ENCODE measurements around the gene ARFGAP1.
"Not testable (repeated sequence)": the region's sequence is repeated elsewhere in the genome, so short reads cannot be mapped to it uniquely, and the experiment has no call there.

The ARFGAP1 gene

GRCh38 chr20:63330940-63331339 lies 58.3 kb downstream of the ARFGAP1 start:
- Histone ChIP-seq H3K4me1 (ENCODE audit: control insufficient read depth, insufficient read depth, low read length, unreplicated experiment) (no peaks in the 10 kb centered on the region), H3K36me3 (ENCODE audit: insufficient read depth, low read length) (no peaks in the 10 kb centered on the region), H2AFZ (ENCODE audit: low read length, unreplicated experiment) (no peak overlapping the region), H3K79me2 (ENCODE audit: control insufficient read depth, insufficient read depth, low read length, unreplicated experiment) (no peaks in the 10 kb centered on the region), H3K4me3 (ENCODE audit: low read depth, low read length) (no peak overlapping the region), H3K27ac (ENCODE audit: low read depth, low read length) (no peak overlapping the region), H3K27me3 (ENCODE audit: insufficient read depth, low read length) (no peaks in the 10 kb centered on the region)

- Histone ChIP-seq H3K36me3 (ENCODE audit: insufficient read depth, low read length) (no peaks in the 10 kb centered on the region), H2AFZ (ENCODE audit: low read length, unreplicated experiment) (no peak overlapping the region), H3K4me1 (ENCODE audit: control insufficient read depth, insufficient read depth, low read length, unreplicated experiment) (no peaks in the 10 kb centered on the region), H3K27ac (ENCODE audit: low read depth, low read length) (no peak overlapping the region), H3K79me2 (ENCODE audit: control insufficient read depth, insufficient read depth, low read length, unreplicated experiment) (no peaks in the 10 kb centered on the region), H3K27me3 (ENCODE audit: insufficient read depth, low read length) (no peaks in the 10 kb centered on the region), H3K4me3 (ENCODE audit: low read depth, low read length) (no peak overlapping the region)
These were observed 59.3 kb downstream of the ARFGAP1 start for GRCh38 chr20:63331741-63332400.

DNA sequence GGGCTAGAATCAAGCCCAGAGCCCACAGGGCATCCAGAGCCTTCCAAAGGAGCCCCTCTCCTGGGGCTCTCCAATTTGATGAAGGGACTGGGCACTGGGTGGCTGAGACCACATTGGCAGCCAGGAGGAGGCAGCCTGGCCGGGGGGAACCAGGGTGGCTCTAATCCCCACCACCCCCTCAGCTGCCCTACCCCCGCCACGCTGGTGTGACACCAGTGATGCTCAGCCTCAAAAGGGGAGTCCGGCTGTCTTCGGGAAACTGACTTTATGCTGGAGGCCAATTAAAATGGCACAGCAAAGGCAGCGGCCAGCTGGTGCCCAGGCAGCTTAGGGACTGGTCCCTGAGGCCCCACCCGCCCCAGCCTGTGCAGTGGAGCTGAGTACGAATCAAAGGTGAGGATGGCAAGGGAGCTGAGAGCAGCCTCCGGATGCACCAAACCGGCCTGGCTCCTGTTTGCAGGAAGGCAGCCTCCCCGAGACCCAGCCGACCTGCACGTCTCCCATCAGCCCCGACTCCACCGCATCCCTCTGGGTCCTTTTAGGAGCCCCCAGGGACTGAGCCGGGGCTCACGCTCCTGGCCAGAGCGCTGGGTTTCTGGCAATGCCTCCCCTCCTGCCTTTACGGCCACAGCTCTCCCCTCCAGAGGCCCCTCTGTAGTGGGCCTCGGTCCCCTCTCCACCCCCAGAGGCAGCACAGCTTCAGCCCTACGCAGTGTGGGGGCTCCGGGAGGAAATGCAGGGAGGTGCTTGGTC lies 60.1 kb downstream of the ARFGAP1 start:
- Histone ChIP-seq H3K36me3 (ENCODE audit: insufficient read depth, low read length) (no peaks in the 10 kb centered on the region), H3K79me2 (ENCODE audit: control insufficient read depth, insufficient read depth, low read length, unreplicated experiment) (no peaks in the 10 kb centered on the region), H3K4me3 (ENCODE audit: low read depth, low read length) (no peak overlapping the region), H3K27ac (ENCODE audit: low read depth, low read length) (no peak overlapping the region), H3K27me3 (ENCODE audit: insufficient read depth, low read length) (0 out of 2 replicates have a peak, but pooled peaks cover 1% of the 10 kb centered on the region), H3K4me1 (ENCODE audit: control insufficient read depth, insufficient read depth, low read length, unreplicated experiment) (no peaks in the 10 kb centered on the region), H2AFZ (ENCODE audit: low read length, unreplicated experiment) (no peak overlapping the region)

DNA sequence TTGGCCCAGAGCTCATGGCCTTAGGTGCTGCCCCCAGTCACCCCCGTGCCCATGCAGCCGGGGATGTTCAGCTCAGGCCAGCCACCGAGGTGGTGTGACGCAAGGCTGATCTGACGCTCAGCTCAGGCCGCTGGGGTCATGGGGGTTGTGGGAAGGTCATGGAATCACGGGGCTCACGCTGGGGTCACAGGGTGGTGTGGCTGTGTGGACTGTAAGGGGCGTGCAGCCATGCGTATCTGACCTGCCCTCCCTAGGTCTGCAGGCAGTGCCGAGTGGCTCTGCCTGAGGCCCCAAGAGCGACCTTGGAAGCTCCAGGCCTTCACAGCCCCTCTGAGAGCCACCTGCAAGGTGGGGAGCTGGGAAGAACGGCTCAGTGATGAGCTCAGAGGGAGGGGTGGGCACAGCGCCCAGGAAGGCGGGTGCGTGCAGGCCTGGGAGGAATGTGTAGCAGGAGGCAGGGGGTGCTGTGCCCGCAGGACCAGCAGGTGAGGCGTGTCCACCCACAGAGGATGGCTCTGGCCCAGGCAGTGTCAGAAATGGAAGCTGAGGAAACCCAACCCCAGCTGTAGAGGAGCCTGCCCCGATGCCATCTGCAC lies 60.7 kb downstream of the ARFGAP1 start:
- no peak overlapping the region for H3K27ac ChIP-seq (ENCODE audit: low read depth, low read length)
- H3K4me3 ChIP-seq (ENCODE audit: low read depth, low read length), result no peak overlapping the region
- no peaks in the 10 kb centered on the region for H3K36me3 ChIP-seq (ENCODE audit: insufficient read depth, low read length)
- H3K79me2 ChIP-seq (ENCODE audit: control insufficient read depth, insufficient read depth, low read length, unreplicated experiment), result no peaks in the 10 kb centered on the region
- no peaks in the 10 kb centered on the region for H3K4me1 ChIP-seq (ENCODE audit: control insufficient read depth, insufficient read depth, low read length, unreplicated experiment)
- no peak overlapping the region for H2AFZ ChIP-seq (ENCODE audit: low read length, unreplicated experiment)
- H3K27me3 ChIP-seq (ENCODE audit: insufficient read depth, low read length), result peaks cover 8% of the 10 kb centered on the region; the same call in 1 of the 2 replicates

DNA sequence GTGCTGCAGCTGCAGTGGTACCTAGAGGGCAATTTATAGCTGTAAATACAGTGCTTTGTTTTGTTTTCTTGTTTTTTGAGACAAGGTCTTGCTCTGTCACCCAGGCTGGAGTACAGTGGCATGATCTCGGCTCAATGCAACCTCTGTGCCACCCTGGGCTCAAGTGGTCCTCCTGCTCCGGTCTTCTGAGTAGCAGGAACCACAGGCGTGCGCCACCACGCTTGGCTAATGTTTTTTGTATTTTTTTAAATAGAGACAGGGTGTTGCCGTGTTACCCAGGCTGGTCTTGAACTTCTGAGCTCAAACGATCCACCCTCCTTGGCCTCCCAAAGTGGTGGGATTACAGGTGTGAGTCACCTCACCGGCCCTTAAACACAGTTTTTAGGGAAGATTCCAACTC lies 61.7 kb downstream of the ARFGAP1 start:
- H2AFZ ChIP-seq (ENCODE audit: low read length, unreplicated experiment), result no peak overlapping the region
- no peaks in the 10 kb centered on the region for H3K4me1 ChIP-seq (ENCODE audit: control insufficient read depth, insufficient read depth, low read length, unreplicated experiment)
- H3K4me3 ChIP-seq (ENCODE audit: low read depth, low read length), result no peak overlapping the region
- H3K79me2 ChIP-seq (ENCODE audit: control insufficient read depth, insufficient read depth, low read length, unreplicated experiment), result no peaks in the 10 kb centered on the region
- H3K27me3 ChIP-seq (ENCODE audit: insufficient read depth, low read length), result peaks cover 11% of the 10 kb centered on the region; the same call in 1 of the 2 replicates
- H3K27ac ChIP-seq (ENCODE audit: low read depth, low read length), result no peak overlapping the region
- no peaks in the 10 kb centered on the region for H3K36me3 ChIP-seq (ENCODE audit: insufficient read depth, low read length)

- peaks cover 11% of the 10 kb centered on the region; the same call in 1 of the 2 replicates for H3K27me3 ChIP-seq (ENCODE audit: insufficient read depth, low read length)
These were observed 62.4 kb downstream of the ARFGAP1 start for GRCh38 chr20:63335060-63335459.

DNA sequence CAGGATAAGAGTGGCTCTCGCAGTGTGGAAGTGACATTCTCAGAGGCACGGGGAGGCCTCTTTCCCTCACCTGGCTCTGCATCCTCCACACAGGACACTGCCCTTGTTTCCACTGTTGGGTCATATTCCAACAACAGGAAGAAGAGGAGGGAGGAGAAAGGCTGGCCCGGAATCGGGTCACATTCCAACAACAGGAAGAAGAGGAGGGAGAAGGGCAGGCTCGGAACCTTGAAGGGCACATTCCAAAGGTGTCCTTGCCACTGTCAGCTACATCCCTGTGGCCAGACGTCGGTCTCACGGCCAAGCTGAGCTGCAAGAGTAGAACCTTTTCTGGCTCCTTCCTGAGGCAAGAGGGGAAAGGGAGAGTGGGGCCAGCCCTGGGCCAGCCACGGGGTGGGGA lies 63.1 kb downstream of the ARFGAP1 start:
- Histone ChIP-seq H3K4me3 (ENCODE audit: low read depth, low read length) (no peak overlapping the region), H3K27me3 (ENCODE audit: insufficient read depth, low read length) (peaks cover 11% of the 10 kb centered on the region; the same call in 1 of the 2 replicates), H2AFZ (ENCODE audit: low read length, unreplicated experiment) (no peak overlapping the region), H3K27ac (ENCODE audit: low read depth, low read length) (no peak overlapping the region), H3K36me3 (ENCODE audit: insufficient read depth, low read length) (no peaks in the 10 kb centered on the region), H3K79me2 (ENCODE audit: control insufficient read depth, insufficient read depth, low read length, unreplicated experiment) (no peaks in the 10 kb centered on the region), H3K4me1 (ENCODE audit: control insufficient read depth, insufficient read depth, low read length, unreplicated experiment) (no peaks in the 10 kb centered on the region)

More at GRCh38 chr20:63335060-63335459, 62.4 kb downstream of the ARFGAP1 start:
- not testable (repeated sequence) for H2AFZ ChIP-seq (ENCODE audit: low read length, unreplicated experiment); H3K27ac ChIP-seq (ENCODE audit: low read depth, low read length); H3K79me2 ChIP-seq (ENCODE audit: control insufficient read depth, insufficient read depth, low read length, unreplicated experiment); H3K4me1 ChIP-seq (ENCODE audit: control insufficient read depth, insufficient read depth, low read length, unreplicated experiment); H3K4me3 ChIP-seq (ENCODE audit: low read depth, low read length); H3K36me3 ChIP-seq (ENCODE audit: insufficient read depth, low read length)

GRCh38 chr20:63336232-63336752 lies 63.7 kb downstream of the ARFGAP1 start:
- Histone ChIP-seq H2AFZ (ENCODE audit: low read length, unreplicated experiment) (no peak overlapping the region), H3K27ac (ENCODE audit: low read depth, low read length) (no peak overlapping the region), H3K79me2 (ENCODE audit: control insufficient read depth, insufficient read depth, low read length, unreplicated experiment) (no peaks in the 10 kb centered on the region), H3K4me3 (ENCODE audit: low read depth, low read length) (no peak overlapping the region), H3K36me3 (ENCODE audit: insufficient read depth, low read length) (no peaks in the 10 kb centered on the region), H3K27me3 (ENCODE audit: insufficient read depth, low read length) (peaks cover 11% of the 10 kb centered on the region; the same call in 1 of the 2 replicates), H3K4me1 (ENCODE audit: control insufficient read depth, insufficient read depth, low read length, unreplicated experiment) (no peaks in the 10 kb centered on the region)

- Histone ChIP-seq H3K79me2 (ENCODE audit: control insufficient read depth, insufficient read depth, low read length, unreplicated experiment) (no peaks in the 10 kb centered on the region), H3K4me1 (ENCODE audit: control insufficient read depth, insufficient read depth, low read length, unreplicated experiment) (no peaks in the 10 kb centered on the region), H3K27ac (ENCODE audit: low read depth, low read length) (no peak overlapping the region), H3K36me3 (ENCODE audit: insufficient read depth, low read length) (no peaks in the 10 kb centered on the region), H3K27me3 (ENCODE audit: insufficient read depth, low read length) (peaks cover 17% of the 10 kb centered on the region), H2AFZ (ENCODE audit: low read length, unreplicated experiment) (no peak overlapping the region), H3K4me3 (ENCODE audit: low read depth, low read length) (no peak overlapping the region)
These were observed 65.3 kb downstream of the ARFGAP1 start for GRCh38 chr20:63337786-63338420.
